Endothelial cell of coronary artery (primary cell): ENCODE measurements around the gene RHO. TPM values are rescaled to one million over a fixed set of nuclear protein-coding genes. Genes with fewer than 3 reads are reported as not detected.

Experiments
- total RNA-seq: library from RNA; depleted of rRNA; stranded (reverse); fragments of >200 nt; gene quantifications from 2 replicates; pipeline ENCODE4 v1.2.3, GENCODE V29; 2014

RHO gene
- not detected in 2 replicates for total RNA-seq

DNA sequence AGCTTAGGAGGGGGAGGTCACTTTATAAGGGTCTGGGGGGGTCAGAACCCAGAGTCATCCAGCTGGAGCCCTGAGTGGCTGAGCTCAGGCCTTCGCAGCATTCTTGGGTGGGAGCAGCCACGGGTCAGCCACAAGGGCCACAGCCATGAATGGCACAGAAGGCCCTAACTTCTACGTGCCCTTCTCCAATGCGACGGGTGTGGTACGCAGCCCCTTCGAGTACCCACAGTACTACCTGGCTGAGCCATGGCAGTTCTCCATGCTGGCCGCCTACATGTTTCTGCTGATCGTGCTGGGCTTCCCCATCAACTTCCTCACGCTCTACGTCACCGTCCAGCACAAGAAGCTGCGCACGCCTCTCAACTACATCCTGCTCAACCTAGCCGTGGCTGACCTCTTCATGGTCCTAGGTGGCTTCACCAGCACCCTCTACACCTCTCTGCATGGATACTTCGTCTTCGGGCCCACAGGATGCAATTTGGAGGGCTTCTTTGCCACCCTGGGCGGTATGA is at the start of gene RHO:
TSS of gene RHO (plus strand) at position 51 of the 512 bp plus-strand sequence. CDS start at position 146, 95 bp downstream.

DNA sequence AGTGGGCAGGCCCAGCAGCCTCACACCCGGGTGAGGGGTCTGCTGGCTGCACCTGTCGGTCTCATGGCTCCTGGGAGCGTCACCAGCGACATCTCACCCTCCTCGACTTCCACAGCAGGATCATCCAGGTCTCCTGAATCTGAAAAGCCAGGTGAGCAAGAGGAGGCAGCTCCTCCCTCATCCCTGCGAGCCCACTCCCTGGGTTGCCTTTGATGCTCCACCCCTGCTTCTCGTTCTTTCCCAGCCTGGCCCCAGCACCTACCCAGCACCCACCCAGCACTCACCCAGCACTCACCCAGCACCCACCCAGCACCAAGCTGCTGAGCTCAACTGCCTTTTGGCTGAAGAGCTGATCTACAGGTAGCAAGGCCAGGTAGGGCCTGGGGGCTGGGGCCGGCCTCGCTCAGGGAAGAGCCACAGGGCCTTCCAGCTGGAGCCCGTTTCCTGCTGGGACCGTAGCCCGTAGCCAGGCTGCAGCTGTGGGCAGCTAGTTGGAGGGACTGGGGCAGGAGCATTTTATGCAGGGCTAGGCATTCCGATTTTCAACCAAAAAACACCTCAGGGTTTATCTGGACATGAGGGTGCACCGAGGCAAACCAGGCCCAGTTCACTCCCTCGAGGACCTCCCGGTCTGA is 14.8 kb downstream of the RHO start, which contains the start of gene H1-8:
TSS of gene H1-8 (plus strand) at position 20 of the 635 bp plus-strand sequence. CDS start at position 64, 44 bp downstream.

Other genes starting within 250 kb of the RHO start
- gene HMCES, start 249.8 kb upstream of the RHO start, total RNA-seq: 20.3 and 20.8 TPM in 2 replicates
- gene EFCAB12, start 100.0 kb upstream of the RHO start, total RNA-seq: under 0.01 TPM in 1 of 2 replicates, not detected in the other
- 19.8 TPM in 2 replicates for gene MBD4, start 88.7 kb upstream of the RHO start, total RNA-seq
- gene IFT122, start 88.4 kb upstream of the RHO start, total RNA-seq: 16.8 and 22.0 TPM in 2 replicates
- not detected in 2 replicates for gene H1-8, start 14.5 kb downstream of the RHO start, total RNA-seq
- gene PLXND1, start 78.0 kb downstream of the RHO start, total RNA-seq: 362 and 468 TPM in 2 replicates